HepG2 (cell line): ENCODE results near the gene OSBPL9. TPM values are rescaled to one million over a fixed set of nuclear protein-coding genes. Genes with fewer than 3 reads are reported as not detected.

Experiments
- CBX5 ChIP-seq: sonication (generic); formaldehyde crosslinking; IDR thresholded peaks from 2 replicates; pipeline ENCODE4 v1.4.0; 2020; ENCODE audit warnings: missing genetic modification reagents, borderline replicate concordance
- FOXA3 ChIP-seq: IDR thresholded peaks from 2 replicates; pipeline ENCODE4 v1.6.1; 2016; ENCODE audit warnings: missing genetic modification reagents, missing compliant biosample characterization
- GLI4 ChIP-seq: sonication (generic); formaldehyde crosslinking; IDR thresholded peaks from 2 replicates; pipeline ENCODE4 v1.5.1; 2020; ENCODE audit warnings: missing genetic modification reagents, mild to moderate bottlenecking, moderate library complexity, borderline replicate concordance
- HIVEP1 ChIP-seq: sonication (generic); formaldehyde crosslinking; IDR thresholded peaks from 2 replicates; pipeline ENCODE4 v1.4.0; 2020; ENCODE audit warnings: mild to moderate bottlenecking, missing genetic modification reagents
- KLF13 ChIP-seq: sonication (generic); formaldehyde crosslinking; IDR thresholded peaks from 2 replicates; pipeline ENCODE4 v1.4.0; 2020; ENCODE audit warnings: mild to moderate bottlenecking, missing genetic modification reagents
- NFE2L2 ChIP-seq: fragments of 150-350 bp; IDR thresholded peaks from 2 replicates; pipeline ENCODE4 v1.6.1; 2014; ENCODE audit warnings: low read length
- PRPF4 ChIP-seq: fragments of 200-400 bp; formaldehyde crosslinking; IDR thresholded peaks from 2 replicates; pipeline ENCODE4 v1.6.1; 2016; ENCODE audit warnings: low read length, low read depth; ENCODE audit not compliant: poor library complexity, severe bottlenecking
- SOX13 ChIP-seq, 3 experiments: fragments of 450-650 bp in 1 of 3; sonication (generic) in 1 of 3; formaldehyde crosslinking in 1 of 3; IDR thresholded peaks in 2 of 3; conservative IDR thresholded peaks in 1 of 3; 2 replicates each; pipeline versions ENCODE4 v1.5.0 to v1.6.1; 2016 to 2020; ENCODE audit warnings: antibody characterized with exemption in 1 of 3, mild to moderate bottlenecking in 1 of 3, missing compliant biosample characterization in 1 of 3, missing genetic modification reagents in 1 of 3, moderate library complexity in 1 of 3
- SOX6 ChIP-seq, 2 experiments: fragments of 450-650 bp in 1 of 2; sonication (generic) in 1 of 2; formaldehyde crosslinking in 1 of 2; IDR thresholded peaks; 2 replicates each; pipeline versions ENCODE4 v1.4.0 to v1.6.1; 2017 to 2020; ENCODE audit warnings: antibody characterized with exemption in 1 of 2, mild to moderate bottlenecking in 1 of 2, missing genetic modification reagents in 1 of 2
- XRCC5 ChIP-seq: fragments of 200-400 bp; formaldehyde crosslinking; optimal IDR thresholded peaks from 2 replicates; pipeline ENCODE3; 2017; ENCODE audit warnings: mild to moderate bottlenecking, low read length
- ZKSCAN8 ChIP-seq: IDR thresholded peaks from 2 replicates; pipeline ENCODE4 v1.6.1; 2016; ENCODE audit warnings: borderline replicate concordance, missing genetic modification reagents, missing compliant biosample characterization
- ZNF207 ChIP-seq: fragments of 450-650 bp; IDR thresholded peaks from 2 replicates; pipeline ENCODE4 v1.6.1; 2016; ENCODE audit warnings: antibody characterized with exemption, borderline replicate concordance
- ZNF431 ChIP-seq: sonication (generic); formaldehyde crosslinking; IDR thresholded peaks from 2 replicates; pipeline ENCODE4 v1.9.0; 2022; ENCODE audit warnings: missing genetic modification reagents, low read depth, mild to moderate bottlenecking, borderline replicate concordance
- ZNF441 ChIP-seq: sonication (generic); formaldehyde crosslinking; IDR thresholded peaks from 2 replicates; pipeline ENCODE4 v1.7.0; 2021; ENCODE audit warnings: missing genetic modification reagents, borderline replicate concordance
- ZNF549 ChIP-seq: sonication (generic); formaldehyde crosslinking; IDR thresholded peaks from 2 replicates; pipeline ENCODE4 v1.5.0; 2020; ENCODE audit warnings: missing genetic modification reagents
- ZNF572 ChIP-seq: sonication (generic); formaldehyde crosslinking; IDR thresholded peaks from 2 replicates; pipeline ENCODE4 v1.5.1; 2020; ENCODE audit warnings: mild to moderate bottlenecking, missing genetic modification reagents
- ZNF724P ChIP-seq: sonication (generic); formaldehyde crosslinking; IDR thresholded peaks from 2 replicates; pipeline ENCODE4 v1.8.0; 2022; ENCODE audit warnings: missing genetic modification reagents, borderline replicate concordance
- polyA plus RNA-seq, 8 experiments: library from polyadenylated mRNA; depleted of rRNA in 3 of 8; stranded (reverse) in 7 of 8; unstranded in 1 of 8; fragments of >200 nt; fragmentation: Illumina TruSeq in 4 of 8; extraction: Trizol in 4 of 8; gene quantifications; 2 replicates each; pipeline versions ENCODE4 v1.2.1 to v1.2.3, GENCODE V29; 2011 to 2016; ENCODE audit warnings: low read depth in 4 of 8, missing spikeins in 1 of 8, mixed read lengths in 1 of 8; ENCODE audit not compliant: insufficient read depth in 1 of 8
- total RNA-seq, 5 experiments: library from RNA; depleted of rRNA; stranded (reverse); fragments of >200 nt; fragmentation: Illumina TruSeq; extraction: Trizol; gene quantifications; 2 replicates each; pipeline ENCODE4 v1.2.3, GENCODE V29; 2016; ENCODE audit warnings: low read depth in 1 of 5
- TF ChIP-seq, protein P1 (sequence below): sonication (generic); formaldehyde crosslinking; IDR thresholded peaks from 2 replicates; pipeline ENCODE4 v1.5.0; 2020; ENCODE audit warnings: missing genetic modification reagents
- TF ChIP-seq, protein P2 (sequence below): sonication (generic); formaldehyde crosslinking; IDR thresholded peaks from 2 replicates; pipeline ENCODE4 v1.8.1; 2023; ENCODE audit warnings: mild to moderate bottlenecking, missing genetic modification reagents
- TF ChIP-seq, protein P3 (sequence below): sonication (generic); formaldehyde crosslinking; IDR thresholded peaks from 2 replicates; pipeline ENCODE4 v1.4.0; 2020; ENCODE audit warnings: mild to moderate bottlenecking, missing genetic modification reagents
- TF ChIP-seq, protein P4 (sequence below): sonication (generic); formaldehyde crosslinking; IDR thresholded peaks from 2 replicates; pipeline ENCODE4 v1.8.1; 2023; ENCODE audit warnings: mild to moderate bottlenecking, moderate library complexity, missing genetic modification reagents
- TF ChIP-seq, protein P5 (sequence below): sonication (generic); formaldehyde crosslinking; IDR thresholded peaks from 2 replicates; pipeline ENCODE4 v1.4.0; 2020; ENCODE audit warnings: missing genetic modification reagents, borderline replicate concordance

The OSBPL9 gene
- total and polyA plus RNA-seq, 2 of the 13 experiments (the other 11 are each of a cell fraction or from before 2014, with no cell fraction given) = 83.6 to 142 TPM

DNA sequence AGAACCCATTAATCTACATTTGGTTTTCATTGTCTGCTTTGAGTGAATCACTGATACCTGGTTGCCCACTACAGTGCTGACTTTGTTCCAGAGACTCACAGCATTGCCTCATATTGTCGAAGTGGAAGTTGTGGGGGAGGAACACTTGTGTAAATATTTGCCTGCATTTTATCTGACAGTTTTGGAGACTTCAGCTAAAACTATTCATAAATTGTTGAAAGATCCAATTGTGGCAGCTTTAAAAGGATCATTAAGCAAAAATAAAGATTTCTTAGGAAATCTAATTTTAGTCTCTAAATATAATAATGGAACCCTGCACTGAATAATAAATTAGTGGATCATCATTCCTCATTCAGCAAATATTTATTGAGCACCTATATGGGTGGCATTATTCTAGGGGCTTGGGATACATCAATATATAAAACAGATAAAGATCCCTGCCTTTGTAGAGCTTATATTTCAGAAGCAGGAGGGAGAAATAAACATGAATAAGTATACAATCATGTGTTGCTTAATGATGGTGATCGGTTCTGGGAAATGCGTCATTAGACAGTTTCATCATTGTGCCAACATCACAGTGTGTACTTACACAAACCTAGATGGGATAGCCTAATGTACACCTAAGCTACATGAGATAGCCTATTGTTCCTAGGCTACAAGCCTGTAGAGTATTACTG, 73.5 kb downstream of the OSBPL9 start (continued):
- TF ChIP-seq SOX13 (IDR thresholded peaks at IDR 0.05) = peak; percentile 93
- TF ChIP-seq SOX13 (CRISPR knock-in tag; conservative IDR thresholded peaks at IDR 0.05 in 1 of 2, IDR thresholded peaks at IDR 0.05 in 1 of 2) = peak in 1 of 2 experiments; percentile 100; a peak in 2 of 4 replicates
- TF ChIP-seq ZNF724P (CRISPR knock-in tag) = no peak
- TF ChIP-seq GLI4 (CRISPR knock-in tag) = no peak
- peak; percentile 99 for TF ChIP-seq FOXA3 (CRISPR knock-in tag)
- TF ChIP-seq, protein P1, sequence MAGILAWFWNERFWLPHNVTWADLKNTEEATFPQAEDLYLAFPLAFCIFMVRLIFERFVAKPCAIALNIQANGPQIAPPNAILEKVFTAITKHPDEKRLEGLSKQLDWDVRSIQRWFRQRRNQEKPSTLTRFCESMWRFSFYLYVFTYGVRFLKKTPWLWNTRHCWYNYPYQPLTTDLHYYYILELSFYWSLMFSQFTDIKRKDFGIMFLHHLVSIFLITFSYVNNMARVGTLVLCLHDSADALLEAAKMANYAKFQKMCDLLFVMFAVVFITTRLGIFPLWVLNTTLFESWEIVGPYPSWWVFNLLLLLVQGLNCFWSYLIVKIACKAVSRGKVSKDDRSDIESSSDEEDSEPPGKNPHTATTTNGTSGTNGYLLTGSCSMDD (CRISPR knock-in tag) = no peak
- no peak for TF ChIP-seq ZNF572 (CRISPR knock-in tag)
- TF ChIP-seq ZNF207 = no peak
- no peak for TF ChIP-seq ZNF549
- TF ChIP-seq, protein P2, sequence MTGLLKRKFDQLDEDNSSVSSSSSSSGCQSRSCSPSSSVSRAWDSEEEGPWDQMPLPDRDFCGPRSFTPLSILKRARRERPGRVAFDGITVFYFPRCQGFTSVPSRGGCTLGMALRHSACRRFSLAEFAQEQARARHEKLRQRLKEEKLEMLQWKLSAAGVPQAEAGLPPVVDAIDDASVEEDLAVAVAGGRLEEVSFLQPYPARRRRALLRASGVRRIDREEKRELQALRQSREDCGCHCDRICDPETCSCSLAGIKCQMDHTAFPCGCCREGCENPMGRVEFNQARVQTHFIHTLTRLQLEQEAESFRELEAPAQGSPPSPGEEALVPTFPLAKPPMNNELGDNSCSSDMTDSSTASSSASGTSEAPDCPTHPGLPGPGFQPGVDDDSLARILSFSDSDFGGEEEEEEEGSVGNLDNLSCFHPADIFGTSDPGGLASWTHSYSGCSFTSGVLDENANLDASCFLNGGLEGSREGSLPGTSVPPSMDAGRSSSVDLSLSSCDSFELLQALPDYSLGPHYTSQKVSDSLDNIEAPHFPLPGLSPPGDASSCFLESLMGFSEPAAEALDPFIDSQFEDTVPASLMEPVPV (CRISPR knock-in tag) = no peak
- TF ChIP-seq ZNF431 = no peak
- TF ChIP-seq, protein P3, sequence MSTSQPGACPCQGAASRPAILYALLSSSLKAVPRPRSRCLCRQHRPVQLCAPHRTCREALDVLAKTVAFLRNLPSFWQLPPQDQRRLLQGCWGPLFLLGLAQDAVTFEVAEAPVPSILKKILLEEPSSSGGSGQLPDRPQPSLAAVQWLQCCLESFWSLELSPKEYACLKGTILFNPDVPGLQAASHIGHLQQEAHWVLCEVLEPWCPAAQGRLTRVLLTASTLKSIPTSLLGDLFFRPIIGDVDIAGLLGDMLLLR (CRISPR knock-in tag) = no peak
- TF ChIP-seq SOX6 (IDR thresholded peaks at IDR 0.05) = no peak
- TF ChIP-seq SOX6 (CRISPR knock-in tag; IDR thresholded peaks at IDR 0.05) = peak; percentile 97
- TF ChIP-seq ZNF441 (CRISPR knock-in tag) = no peak
- TF ChIP-seq CBX5 (CRISPR knock-in tag) = no peak
- TF ChIP-seq, protein P4, sequence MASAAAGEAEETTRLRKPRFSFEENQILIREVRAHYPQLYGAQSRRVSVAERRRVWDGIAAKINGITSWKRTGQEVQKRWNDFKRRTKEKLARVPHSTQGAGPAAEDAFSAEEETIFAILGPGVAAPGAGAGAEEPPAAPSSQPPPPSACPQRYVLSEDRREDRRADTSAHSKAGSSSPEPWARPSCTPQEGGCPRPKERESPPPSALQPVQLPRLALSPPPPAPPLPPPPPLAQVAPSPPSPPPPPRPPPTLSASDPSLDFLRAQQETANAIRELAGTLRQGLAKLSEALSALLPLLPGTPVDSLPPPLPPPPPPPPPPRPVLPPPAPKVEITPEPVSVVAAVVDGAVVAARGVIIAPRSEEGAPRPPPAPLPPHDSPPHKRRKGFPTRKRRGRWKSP (CRISPR knock-in tag) = no peak; the same call in 1 of the 2 replicates
- TF ChIP-seq NFE2L2 = no peak
- TF ChIP-seq HIVEP1 (CRISPR knock-in tag) = no peak
- TF ChIP-seq, protein P5, sequence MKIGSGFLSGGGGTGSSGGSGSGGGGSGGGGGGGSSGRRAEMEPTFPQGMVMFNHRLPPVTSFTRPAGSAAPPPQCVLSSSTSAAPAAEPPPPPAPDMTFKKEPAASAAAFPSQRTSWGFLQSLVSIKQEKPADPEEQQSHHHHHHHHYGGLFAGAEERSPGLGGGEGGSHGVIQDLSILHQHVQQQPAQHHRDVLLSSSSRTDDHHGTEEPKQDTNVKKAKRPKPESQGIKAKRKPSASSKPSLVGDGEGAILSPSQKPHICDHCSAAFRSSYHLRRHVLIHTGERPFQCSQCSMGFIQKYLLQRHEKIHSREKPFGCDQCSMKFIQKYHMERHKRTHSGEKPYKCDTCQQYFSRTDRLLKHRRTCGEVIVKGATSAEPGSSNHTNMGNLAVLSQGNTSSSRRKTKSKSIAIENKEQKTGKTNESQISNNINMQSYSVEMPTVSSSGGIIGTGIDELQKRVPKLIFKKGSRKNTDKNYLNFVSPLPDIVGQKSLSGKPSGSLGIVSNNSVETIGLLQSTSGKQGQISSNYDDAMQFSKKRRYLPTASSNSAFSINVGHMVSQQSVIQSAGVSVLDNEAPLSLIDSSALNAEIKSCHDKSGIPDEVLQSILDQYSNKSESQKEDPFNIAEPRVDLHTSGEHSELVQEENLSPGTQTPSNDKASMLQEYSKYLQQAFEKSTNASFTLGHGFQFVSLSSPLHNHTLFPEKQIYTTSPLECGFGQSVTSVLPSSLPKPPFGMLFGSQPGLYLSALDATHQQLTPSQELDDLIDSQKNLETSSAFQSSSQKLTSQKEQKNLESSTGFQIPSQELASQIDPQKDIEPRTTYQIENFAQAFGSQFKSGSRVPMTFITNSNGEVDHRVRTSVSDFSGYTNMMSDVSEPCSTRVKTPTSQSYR = peak; percentile 99
- TF ChIP-seq KLF13 (CRISPR knock-in tag) = no peak
- peak; percentile 85 for TF ChIP-seq ZKSCAN8 (CRISPR knock-in tag)
- no peak for TF ChIP-seq XRCC5
- no peak for TF ChIP-seq PRPF4
